ENCODE results near the gene SLC43A2. TPM values are rescaled to one million over a fixed set of nuclear protein-coding genes. Genes with fewer than 3 reads are reported as not detected.
A peak's percentile ranks its signal among the peaks of the same experiment; 100 is the strongest.

Gene SLC43A2
- polyA plus RNA-seq, 1 donor (not counting 4 experiments of a cell fraction or from before 2014, with no cell fraction given) = 12.7 TPM

GRCh38 chr17:1560858-1561355 is 67.7 kb downstream of the SLC43A2 start:
- H3K36me3 ChIP-seq (ENCODE audit: control insufficient read depth in 2 of 2, extremely low read depth in 1 of 2, insufficient read depth in 2 of 2, low read length in 2 of 2) = peaks cover 0 to 14% of the 10 kb centered on the region in 2 experiments
- DNase-seq (ENCODE audit: low read depth, low spot score) (no peak), FAIRE-seq (no peak)
- dilution Hi-C loops (cut with MboI; ENCODE audit: extremely low pct_ligation_motif_present, low sequenced_read_pairs) = no loop called here
- H3K9me1 ChIP-seq (ENCODE audit: control insufficient read depth, extremely low read depth, insufficient read depth, low read length) = no peaks in the 10 kb centered on the region
- no peak overlapping the region for H3K27ac ChIP-seq (ENCODE audit: control insufficient read depth, insufficient read depth, low read length)
- H2AFZ ChIP-seq (ENCODE audit: control insufficient read depth, low read length) = no peak overlapping the region
- peak overlapping the region; percentile 77 for H3K9ac ChIP-seq (ENCODE audit: control insufficient read depth, extremely low read depth, insufficient read depth, low read length)
- H3K27me3 ChIP-seq (ENCODE audit: control insufficient read depth, extremely low read depth, insufficient read depth, low read length) = peaks cover 3% of the 10 kb centered on the region
- H3K4me3 ChIP-seq (ENCODE audit: control insufficient read depth in 2 of 3, extremely low read depth in 1 of 3, insufficient read depth in 2 of 3, low read depth in 1 of 3, low read length in 3 of 3) = peak overlapping the region; percentile 74 to 86 (median 82)
- peaks cover 44% of the 10 kb centered on the region for H3K79me2 ChIP-seq (ENCODE audit: control insufficient read depth, insufficient read depth, low read length)
- H3K4me2 ChIP-seq (ENCODE audit: control insufficient read depth, extremely low read depth, insufficient read depth, low read depth, low read length) = peak overlapping the region; percentile 91
- TF ChIP-seq CTCF (optimal IDR thresholded peaks at IDR 0.05 in 1 of 3, IDR thresholded peaks at IDR 0.05 in 1 of 3, conservative IDR thresholded peaks at IDR 0.05 in 1 of 3; ENCODE audit: extremely low read depth in 1 of 3, insufficient read depth in 2 of 3, low read length in 3 of 3) = no peak
- TF ChIP-seq EZH2 (IDR thresholded peaks at IDR 0.05; ENCODE audit: low read length) = no peak
- peaks cover 20% of the 10 kb centered on the region for H3K4me1 ChIP-seq (ENCODE audit: control insufficient read depth, extremely low read depth, insufficient read depth, low read length)
- no peaks in the 10 kb centered on the region for H3K9me3 ChIP-seq (ENCODE audit: control insufficient read depth, low read depth, low read length)
- peaks cover 11% of the 10 kb centered on the region for H4K20me1 ChIP-seq (ENCODE audit: control insufficient read depth, extremely low read depth, insufficient read depth, low read length)

- H3K4me1 ChIP-seq (ENCODE audit: control insufficient read depth, extremely low read depth, insufficient read depth, low read length) = peaks cover 20% of the 10 kb centered on the region
Observed at GRCh38 chr17:1560101-1560857, 68.4 kb downstream of the SLC43A2 start.

More at GRCh38 chr17:1560101-1560857, 68.4 kb downstream of the SLC43A2 start:
- Histone ChIP-seq H3K27me3 (ENCODE audit: control insufficient read depth, extremely low read depth, insufficient read depth, low read length) (peaks cover 3% of the 10 kb centered on the region), H3K9me1 (ENCODE audit: control insufficient read depth, extremely low read depth, insufficient read depth, low read length) (no peaks in the 10 kb centered on the region), H3K79me2 (ENCODE audit: control insufficient read depth, insufficient read depth, low read length) (peaks cover 44% of the 10 kb centered on the region), H3K9ac (ENCODE audit: control insufficient read depth, extremely low read depth, insufficient read depth, low read length) (no peak overlapping the region), H3K36me3 (ENCODE audit: control insufficient read depth in 2 of 2, extremely low read depth in 1 of 2, insufficient read depth in 2 of 2, low read length in 2 of 2) (peaks cover 5 to 16% of the 10 kb centered on the region in 2 experiments), H2AFZ (ENCODE audit: control insufficient read depth, low read length) (no peak overlapping the region), H4K20me1 (ENCODE audit: control insufficient read depth, extremely low read depth, insufficient read depth, low read length) (peaks cover 11% of the 10 kb centered on the region), H3K27ac (ENCODE audit: control insufficient read depth, insufficient read depth, low read length) (no peak overlapping the region), H3K4me2 (ENCODE audit: control insufficient read depth, extremely low read depth, insufficient read depth, low read depth, low read length) (peak overlapping the region; percentile 91), H3K9me3 (ENCODE audit: control insufficient read depth, low read depth, low read length) (no peaks in the 10 kb centered on the region), H3K4me3 (ENCODE audit: control insufficient read depth in 2 of 3, extremely low read depth in 1 of 3, insufficient read depth in 2 of 3, low read depth in 1 of 3, low read length in 3 of 3) (no peak overlapping the region)
- FAIRE-seq = no peak
- dilution Hi-C loops (cut with MboI; ENCODE audit: extremely low pct_ligation_motif_present, low sequenced_read_pairs) = no loop called here
- no peak for DNase-seq (ENCODE audit: low read depth, low spot score)
- TF ChIP-seq EZH2 (IDR thresholded peaks at IDR 0.05; ENCODE audit: low read length) = no peak
- TF ChIP-seq CTCF (optimal IDR thresholded peaks at IDR 0.05 in 1 of 3, IDR thresholded peaks at IDR 0.05 in 1 of 3, conservative IDR thresholded peaks at IDR 0.05 in 1 of 3; ENCODE audit: extremely low read depth in 1 of 3, insufficient read depth in 2 of 3, low read length in 3 of 3) = no peak
